ENCODE data around the gene ZNF536.
A peak's percentile ranks its signal among the peaks of the same experiment; 100 is the strongest.

The ZNF536 gene

GRCh38 chr19:30364866-30365800, 7.1 kb upstream of the ZNF536 start:
- no peak for TF ChIP-seq GATA3 (IDR thresholded peaks at IDR 0.05; ENCODE audit: low read depth, low read length)
- no peak for TF ChIP-seq GATA2 (IDR thresholded peaks at IDR 0.05; ENCODE audit: low read depth, low read length)

- TF ChIP-seq GATA2 (IDR thresholded peaks at IDR 0.05; ENCODE audit: low read depth, low read length) (no peak), GATA3 (IDR thresholded peaks at IDR 0.05; ENCODE audit: low read depth, low read length) (no peak)
Measured at GRCh38 chr19:30366282-30366681, 5.9 kb upstream of the ZNF536 start.

- TF ChIP-seq GATA3 (IDR thresholded peaks at IDR 0.05; ENCODE audit: low read depth, low read length) = no peak
- TF ChIP-seq GATA2 (IDR thresholded peaks at IDR 0.05; ENCODE audit: low read depth, low read length) = no peak
Measured at GRCh38 chr19:30367006-30367405, 5.2 kb upstream of the ZNF536 start.

- TF ChIP-seq GATA3 (IDR thresholded peaks at IDR 0.05; ENCODE audit: low read depth, low read length) (no peak), GATA2 (IDR thresholded peaks at IDR 0.05; ENCODE audit: low read depth, low read length) (no peak)
Measured at GRCh38 chr19:30367421-30367820, 4.8 kb upstream of the ZNF536 start.

- TF ChIP-seq GATA2 (IDR thresholded peaks at IDR 0.05; ENCODE audit: low read depth, low read length) (no peak), GATA3 (IDR thresholded peaks at IDR 0.05; ENCODE audit: low read depth, low read length) (no peak)
Measured at GRCh38 chr19:30369833-30370232, 2.4 kb upstream of the ZNF536 start.

- TF ChIP-seq GATA3 (IDR thresholded peaks at IDR 0.05; ENCODE audit: low read depth, low read length) = no peak; the same call in none of the 2 replicates
- TF ChIP-seq GATA2 (IDR thresholded peaks at IDR 0.05; ENCODE audit: low read depth, low read length) = peak; percentile 89
Measured at GRCh38 chr19:30371161-30371836, 885 bp upstream of the ZNF536 start.

GRCh38 chr19:30373593-30373992, 1.4 kb downstream of the ZNF536 start:
- peak; percentile 40 for TF ChIP-seq GATA2 (IDR thresholded peaks at IDR 0.05; ENCODE audit: low read depth, low read length)
- no peak for TF ChIP-seq GATA3 (IDR thresholded peaks at IDR 0.05; ENCODE audit: low read depth, low read length)

- TF ChIP-seq GATA2 (IDR thresholded peaks at IDR 0.05; ENCODE audit: low read depth, low read length) (no peak), GATA3 (IDR thresholded peaks at IDR 0.05; ENCODE audit: low read depth, low read length) (no peak)
Measured at GRCh38 chr19:30374539-30374864, 2.3 kb downstream of the ZNF536 start.

- TF ChIP-seq GATA3 (IDR thresholded peaks at IDR 0.05; ENCODE audit: low read depth, low read length) (no peak), GATA2 (IDR thresholded peaks at IDR 0.05; ENCODE audit: low read depth, low read length) (no peak)
Measured at GRCh38 chr19:30374865-30375552, 2.8 kb downstream of the ZNF536 start.

GRCh38 chr19:30375553-30376031, 3.4 kb downstream of the ZNF536 start:
- TF ChIP-seq GATA2 (IDR thresholded peaks at IDR 0.05; ENCODE audit: low read depth, low read length) (no peak), GATA3 (IDR thresholded peaks at IDR 0.05; ENCODE audit: low read depth, low read length) (no peak)

GRCh38 chr19:30376272-30376671, 4.1 kb downstream of the ZNF536 start:
- TF ChIP-seq GATA2 (IDR thresholded peaks at IDR 0.05; ENCODE audit: low read depth, low read length) (no peak), GATA3 (IDR thresholded peaks at IDR 0.05; ENCODE audit: low read depth, low read length) (no peak)

- TF ChIP-seq GATA3 (IDR thresholded peaks at IDR 0.05; ENCODE audit: low read depth, low read length) (no peak), GATA2 (IDR thresholded peaks at IDR 0.05; ENCODE audit: low read depth, low read length) (no peak)
Measured at GRCh38 chr19:30376826-30377425, 4.7 kb downstream of the ZNF536 start.

- TF ChIP-seq GATA2 (IDR thresholded peaks at IDR 0.05; ENCODE audit: low read depth, low read length) (no peak), GATA3 (IDR thresholded peaks at IDR 0.05; ENCODE audit: low read depth, low read length) (no peak)
Measured at GRCh38 chr19:30378701-30379100, 6.5 kb downstream of the ZNF536 start.

Measured in SH-SY5Y (cell line).